SK-N-SH (cell line): ENCODE results near the gene TRAT1.

ENCODE experiments used
- CHD2 ChIP-seq: fragments of 150-350 bp; IDR thresholded peaks from 2 replicates; pipeline ENCODE4 v1.6.1; 2018; ENCODE audit warnings: low read length; ENCODE audit not compliant: partially characterized antibody
- EP300 ChIP-seq, 2 experiments: IDR thresholded peaks; 2 replicates each; pipeline versions ENCODE4 v1.4.0 to v1.6.1; 2012; ENCODE audit warnings: borderline replicate concordance in 1 of 2, low read depth in 1 of 2, low read length in 1 of 2
- EZH2phosphoT487 ChIP-seq: fragments of 200-600 bp; sonication (generic); IDR thresholded peaks from 2 replicates; pipeline ENCODE4 v1.6.1; 2017; ENCODE audit warnings: low read depth, mixed run types, mild to moderate bottlenecking, antibody characterized with exemption, moderate library complexity, borderline replicate concordance
- TAF1 ChIP-seq: IDR thresholded peaks from 2 replicates; pipeline ENCODE4 v1.6.1; 2012; ENCODE audit warnings: low read depth, mild to moderate bottlenecking, low read length, moderate library complexity, borderline replicate concordance
- TF ChIP-seq, protein P1 (sequence below): fragments of 200-600 bp; sonication (generic); IDR thresholded peaks from 2 replicates; pipeline ENCODE4 v1.6.1; 2017; ENCODE audit warnings: antibody characterized with exemption, mild to moderate bottlenecking, moderate library complexity

DNA sequence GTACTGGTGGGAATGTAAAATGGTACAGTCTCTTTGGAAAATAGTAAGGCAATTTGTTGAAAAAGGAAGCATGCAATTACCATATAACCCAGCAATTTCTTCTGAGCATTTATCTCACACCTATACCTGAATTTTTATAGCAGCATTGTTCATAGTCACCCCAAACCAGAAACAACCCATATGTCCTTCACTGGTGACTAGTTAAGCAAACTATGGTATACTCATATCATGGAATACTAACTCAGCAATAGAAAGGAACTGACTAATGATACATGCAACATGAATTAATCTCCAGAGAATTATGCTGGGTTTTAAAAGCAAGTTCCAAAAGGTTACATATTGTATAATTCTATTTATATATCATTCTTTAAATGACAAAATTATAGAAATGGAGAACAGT lies 60.2 kb downstream of the TRAT1 start:
- TF ChIP-seq, protein P1, sequence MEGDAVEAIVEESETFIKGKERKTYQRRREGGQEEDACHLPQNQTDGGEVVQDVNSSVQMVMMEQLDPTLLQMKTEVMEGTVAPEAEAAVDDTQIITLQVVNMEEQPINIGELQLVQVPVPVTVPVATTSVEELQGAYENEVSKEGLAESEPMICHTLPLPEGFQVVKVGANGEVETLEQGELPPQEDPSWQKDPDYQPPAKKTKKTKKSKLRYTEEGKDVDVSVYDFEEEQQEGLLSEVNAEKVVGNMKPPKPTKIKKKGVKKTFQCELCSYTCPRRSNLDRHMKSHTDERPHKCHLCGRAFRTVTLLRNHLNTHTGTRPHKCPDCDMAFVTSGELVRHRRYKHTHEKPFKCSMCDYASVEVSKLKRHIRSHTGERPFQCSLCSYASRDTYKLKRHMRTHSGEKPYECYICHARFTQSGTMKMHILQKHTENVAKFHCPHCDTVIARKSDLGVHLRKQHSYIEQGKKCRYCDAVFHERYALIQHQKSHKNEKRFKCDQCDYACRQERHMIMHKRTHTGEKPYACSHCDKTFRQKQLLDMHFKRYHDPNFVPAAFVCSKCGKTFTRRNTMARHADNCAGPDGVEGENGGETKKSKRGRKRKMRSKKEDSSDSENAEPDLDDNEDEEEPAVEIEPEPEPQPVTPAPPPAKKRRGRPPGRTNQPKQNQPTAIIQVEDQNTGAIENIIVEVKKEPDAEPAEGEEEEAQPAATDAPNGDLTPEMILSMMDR, result no peak
- no peak for TF ChIP-seq EZH2phosphoT487
- no peak for TF ChIP-seq TAF1
- TF ChIP-seq CHD2, result no peak
- TF ChIP-seq EP300 (IDR thresholded peaks at IDR 0.05; ENCODE audit: borderline replicate concordance in 1 of 2, low read depth in 1 of 2, low read length in 1 of 2), result no peak
